NCI-H2107 treated with DMSO at 0.1 percent for 48 hours (cell line): ENCODE measurements around the gene STK4.

ENCODE experiments used
- DNase-seq: peaks from one replicate; lab custom pipeline; 2025; ENCODE audit not compliant: unreplicated experiment; lab: John Stamatoyannopoulos, UW

STK4 gene

DNA sequence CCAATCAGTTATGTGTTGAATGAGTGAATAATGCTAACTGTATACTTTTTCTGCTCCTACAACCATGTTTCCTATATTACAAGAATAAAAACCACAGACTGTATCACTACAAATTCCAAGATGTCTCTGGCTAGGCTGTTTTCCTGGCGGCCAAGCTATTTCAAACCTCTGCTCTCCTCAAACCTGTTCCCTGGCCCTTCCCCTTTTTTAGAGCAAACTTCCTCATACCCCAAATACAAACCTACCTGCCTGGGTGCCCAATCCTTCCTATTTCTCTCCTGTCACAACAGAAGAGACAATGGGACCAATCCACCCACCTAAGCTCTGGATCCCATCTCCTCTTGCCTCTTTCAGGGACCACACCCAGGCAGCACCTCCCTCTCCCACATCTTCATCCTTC is 13.6 kb upstream of the STK4 start:
- DNase-seq: no peak

DNA sequence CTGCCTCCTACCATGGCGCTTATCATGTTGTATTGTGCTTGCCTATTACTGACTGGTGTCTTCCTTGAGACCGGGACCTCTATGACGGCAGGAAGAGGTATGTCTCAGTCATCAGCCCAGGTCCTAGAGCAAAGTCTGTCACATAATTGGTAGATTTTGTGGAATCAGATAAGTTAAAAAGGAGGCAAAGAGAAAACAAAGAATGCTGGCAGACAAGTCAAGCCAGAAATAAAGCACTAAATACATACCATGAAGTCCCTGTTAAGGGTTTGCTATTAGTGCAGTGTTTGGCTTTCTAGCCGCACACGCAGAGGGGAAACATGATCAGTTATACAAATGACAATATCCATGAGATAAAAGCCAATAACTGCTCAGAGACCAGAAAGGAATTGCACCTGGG is 12.1 kb upstream of the STK4 start:
- DNase-seq: no peak

DNA sequence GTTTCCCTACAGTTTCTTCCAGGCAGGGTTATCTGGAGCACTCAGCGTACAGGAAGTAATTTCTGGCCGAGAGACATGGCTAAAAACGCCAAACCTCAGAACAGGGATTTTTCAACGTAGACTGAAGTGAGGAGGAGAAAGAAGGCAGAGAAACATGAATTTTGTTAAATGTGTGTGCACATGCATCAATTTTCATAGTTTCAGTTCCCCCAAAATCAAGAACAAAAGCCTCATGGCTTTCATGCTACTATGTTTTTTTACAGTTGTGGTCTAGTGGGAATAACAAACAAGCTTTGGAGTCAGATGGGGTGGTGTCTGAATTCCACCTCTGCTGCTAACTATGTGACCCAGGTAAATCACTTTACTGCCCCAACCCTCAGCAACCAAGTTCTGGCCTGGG is 11.0 kb upstream of the STK4 start:
- no peak for DNase-seq

DNA sequence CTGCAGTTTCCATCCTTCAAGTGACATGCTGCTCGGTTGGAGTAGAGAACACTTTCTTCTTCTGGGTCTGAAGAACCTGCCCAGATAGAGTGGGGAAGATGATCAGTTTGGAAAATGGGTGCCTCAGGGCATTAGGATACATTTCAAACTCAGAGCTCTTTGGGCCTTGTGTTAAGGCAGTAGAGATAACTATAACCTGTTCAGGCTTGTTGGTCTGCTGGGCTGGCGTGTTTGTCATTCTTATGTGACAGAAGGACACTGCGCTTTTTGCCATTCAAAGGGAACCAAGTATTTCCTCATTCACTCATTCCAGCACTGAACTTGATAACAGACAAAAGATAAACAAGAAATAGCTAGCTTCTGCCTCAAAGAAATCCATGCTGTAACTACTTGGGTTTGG is 9.9 kb upstream of the STK4 start:
- no peak for DNase-seq

DNA sequence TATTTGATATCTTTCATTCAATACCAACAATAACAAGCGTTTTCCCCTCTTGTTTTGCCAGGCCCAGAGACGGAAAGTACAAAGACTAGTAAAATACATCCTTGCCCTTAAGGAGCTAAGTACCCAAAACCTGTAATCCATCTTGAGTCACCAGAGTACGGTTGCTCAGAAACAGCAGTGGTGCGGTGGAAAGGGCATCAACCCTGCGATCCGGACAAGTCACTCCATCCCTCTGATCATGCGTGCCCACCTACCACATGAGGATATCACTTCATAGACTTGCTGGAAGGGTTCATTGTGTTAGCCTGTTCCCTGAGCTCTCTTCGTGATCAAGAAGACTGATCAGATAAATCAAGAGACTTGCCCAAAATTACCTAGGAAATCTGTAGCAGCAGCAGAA is 8.0 kb upstream of the STK4 start:
- DNase-seq: no peak

DNA sequence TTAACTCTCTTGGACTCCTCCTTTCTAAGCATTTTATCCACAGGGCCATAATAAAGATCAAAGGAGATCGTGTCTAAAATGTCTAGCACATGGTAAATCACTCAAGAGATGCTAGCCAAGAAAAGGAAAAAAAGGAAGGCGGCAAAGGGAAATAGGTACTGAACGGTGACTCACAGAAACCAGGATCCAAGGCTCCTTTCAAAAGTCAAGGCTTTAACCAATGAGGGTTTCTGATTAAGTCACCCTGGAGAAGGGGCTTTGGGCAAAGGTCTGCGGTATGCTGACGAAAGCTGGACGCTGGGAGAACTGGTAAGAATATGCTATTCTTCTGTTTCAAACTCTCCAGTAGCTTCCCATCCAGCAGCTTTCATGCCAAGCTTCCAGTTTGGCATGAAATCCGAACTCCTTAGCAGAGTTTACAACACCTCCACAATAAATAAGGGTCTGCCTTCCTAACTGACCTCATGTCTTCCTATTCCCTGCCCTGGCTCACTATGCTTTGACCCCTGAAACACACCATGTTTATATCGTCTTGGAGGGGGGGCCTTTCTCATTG is 7.2 kb upstream of the STK4 start:
- DNase-seq: no peak

DNA sequence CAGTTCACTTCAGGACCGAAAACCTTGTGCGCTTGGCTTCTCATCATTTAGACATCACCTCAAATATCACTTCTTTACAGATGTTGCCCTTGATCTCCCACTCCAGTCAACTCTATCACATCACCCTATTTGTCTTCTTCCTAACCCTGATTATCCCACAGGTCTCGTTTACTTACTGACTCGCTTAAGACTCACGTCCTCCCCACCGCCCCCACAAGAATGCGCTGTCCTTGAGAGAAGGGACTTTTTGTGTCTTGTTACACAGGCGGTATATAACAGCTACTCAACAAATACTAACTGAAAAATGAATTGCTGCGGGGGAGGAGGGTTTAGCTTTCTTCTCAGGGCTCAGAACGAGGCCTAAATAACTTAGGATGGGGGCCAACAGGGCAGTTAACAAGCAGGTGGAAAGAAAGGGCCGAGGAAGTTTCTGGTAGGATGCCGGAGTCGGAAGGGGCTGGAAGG is 6.6 kb upstream of the STK4 start:
- no peak for DNase-seq

DNA sequence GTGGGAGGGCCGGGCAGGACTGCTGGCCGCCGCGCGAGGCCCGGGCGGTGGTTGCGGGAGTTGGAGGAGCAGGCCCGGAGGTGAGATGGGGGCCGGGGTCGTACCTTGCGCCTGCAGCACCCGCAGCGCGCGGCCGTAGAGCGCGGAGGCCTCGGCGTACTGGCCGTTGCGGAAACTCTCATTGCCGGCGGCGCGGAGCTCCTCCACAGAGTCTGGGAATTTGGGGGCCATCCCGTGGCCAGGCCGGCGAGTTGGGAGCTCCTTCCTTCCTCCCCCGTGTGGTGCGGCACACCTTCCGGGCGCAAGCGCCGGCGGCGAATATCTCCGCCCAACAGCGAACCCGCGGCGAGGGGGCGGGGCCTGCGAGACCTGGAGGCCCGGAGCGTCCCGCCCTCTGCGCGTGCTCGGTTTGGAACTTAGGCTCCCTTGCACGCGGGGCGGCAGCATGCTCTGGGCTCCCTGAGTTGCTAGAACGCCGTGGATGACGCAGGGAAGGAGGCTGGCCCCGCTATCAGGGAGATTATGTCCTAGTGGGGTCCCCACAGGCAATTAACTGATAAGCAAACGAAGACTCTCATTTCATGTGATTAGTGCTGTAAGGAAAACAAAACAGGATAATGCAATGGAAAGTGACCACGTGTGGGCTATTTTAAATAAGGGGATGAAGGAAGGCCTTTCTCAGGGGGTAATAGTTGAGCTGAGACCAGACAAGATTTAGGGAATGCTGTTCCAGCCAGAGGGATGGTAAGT is 6.0 kb upstream of the STK4 start, which contains the start of gene TOMM34:
TOMM34 (minus strand) TSS at position 295 of the 750 bp plus-strand sequence; CDS start at position 231, 64 bp downstream.
- peak; percentile 69 for DNase-seq

DNA sequence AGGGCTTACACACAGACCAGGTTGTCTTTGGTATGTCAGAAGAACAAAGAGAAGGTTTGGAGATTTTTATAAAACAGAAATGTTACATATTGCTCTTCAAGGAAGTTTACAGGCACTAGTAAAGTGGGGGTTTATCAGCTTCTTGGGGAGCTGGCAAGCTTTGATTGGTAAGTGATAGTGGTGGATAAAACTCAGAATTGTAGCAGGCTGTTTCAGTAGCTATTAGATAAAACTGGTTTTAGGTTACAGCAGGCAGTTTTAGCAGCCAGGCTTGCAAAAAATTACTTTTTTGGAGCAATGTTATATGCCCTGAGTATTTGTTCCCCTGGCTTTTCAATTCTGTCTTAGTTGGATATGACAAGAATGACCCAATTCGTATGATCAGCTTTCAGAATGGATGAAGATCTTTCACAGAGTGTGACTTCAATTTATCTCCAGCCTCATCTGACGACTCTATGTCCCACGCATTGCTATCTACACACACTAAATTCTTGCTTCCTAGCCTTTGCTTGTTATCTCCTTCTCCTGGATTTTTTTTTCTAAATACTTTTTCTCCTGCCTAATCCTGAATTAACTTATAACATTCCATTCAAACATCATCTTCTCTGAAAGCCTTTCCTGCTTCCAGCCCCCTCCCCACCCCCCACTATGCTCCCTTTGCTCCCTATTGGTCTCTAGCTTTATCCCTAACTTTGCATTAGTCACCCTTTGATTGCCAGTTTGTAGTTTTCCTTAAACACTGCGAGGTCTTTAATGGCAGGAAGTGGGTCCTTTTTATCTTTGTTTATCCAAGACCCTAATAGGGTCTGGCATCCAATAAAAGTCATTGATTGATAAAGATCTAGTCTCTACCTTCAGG is 5.1 kb upstream of the STK4 start:
- DNase-seq: no peak

DNA sequence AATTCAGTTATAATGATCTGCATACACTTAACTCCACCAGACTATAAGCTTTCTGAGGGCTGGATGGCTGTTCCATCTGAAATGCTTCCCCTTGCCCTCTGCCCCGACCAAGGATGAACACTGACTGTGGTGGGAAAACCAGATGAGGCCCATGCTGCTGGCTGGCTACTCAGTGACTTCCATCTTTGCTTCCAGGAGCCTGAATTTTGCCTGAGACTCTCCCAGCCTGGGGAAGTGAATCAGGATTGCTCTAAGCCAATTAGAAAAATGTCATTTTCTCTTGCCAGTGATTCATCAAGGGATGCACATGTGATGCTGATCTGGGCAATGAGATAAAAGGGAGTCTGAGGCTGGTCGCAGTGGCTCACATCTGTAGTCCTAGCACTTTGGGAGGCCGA is 4.4 kb upstream of the STK4 start:
- DNase-seq: no peak

DNA sequence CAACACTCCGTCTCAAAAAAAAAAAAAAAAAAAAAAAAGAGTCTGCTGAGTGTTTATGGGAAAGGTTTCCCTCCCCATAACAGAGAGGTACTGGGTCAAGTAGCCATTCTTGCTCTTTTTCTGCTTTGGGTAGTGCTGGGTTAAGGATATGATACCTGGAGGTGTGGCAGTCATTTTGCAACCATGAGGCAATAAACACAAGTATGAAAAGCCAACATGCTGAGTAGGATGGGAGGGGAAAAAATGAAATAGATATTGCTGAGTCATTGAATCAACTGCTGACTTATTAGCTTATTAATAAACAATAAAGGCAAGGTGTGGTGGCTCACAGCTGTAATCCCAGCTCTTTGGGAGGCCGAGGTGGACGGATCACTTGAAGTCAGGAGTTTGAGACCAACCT is 3.8 kb upstream of the STK4 start:
- no peak for DNase-seq

DNA sequence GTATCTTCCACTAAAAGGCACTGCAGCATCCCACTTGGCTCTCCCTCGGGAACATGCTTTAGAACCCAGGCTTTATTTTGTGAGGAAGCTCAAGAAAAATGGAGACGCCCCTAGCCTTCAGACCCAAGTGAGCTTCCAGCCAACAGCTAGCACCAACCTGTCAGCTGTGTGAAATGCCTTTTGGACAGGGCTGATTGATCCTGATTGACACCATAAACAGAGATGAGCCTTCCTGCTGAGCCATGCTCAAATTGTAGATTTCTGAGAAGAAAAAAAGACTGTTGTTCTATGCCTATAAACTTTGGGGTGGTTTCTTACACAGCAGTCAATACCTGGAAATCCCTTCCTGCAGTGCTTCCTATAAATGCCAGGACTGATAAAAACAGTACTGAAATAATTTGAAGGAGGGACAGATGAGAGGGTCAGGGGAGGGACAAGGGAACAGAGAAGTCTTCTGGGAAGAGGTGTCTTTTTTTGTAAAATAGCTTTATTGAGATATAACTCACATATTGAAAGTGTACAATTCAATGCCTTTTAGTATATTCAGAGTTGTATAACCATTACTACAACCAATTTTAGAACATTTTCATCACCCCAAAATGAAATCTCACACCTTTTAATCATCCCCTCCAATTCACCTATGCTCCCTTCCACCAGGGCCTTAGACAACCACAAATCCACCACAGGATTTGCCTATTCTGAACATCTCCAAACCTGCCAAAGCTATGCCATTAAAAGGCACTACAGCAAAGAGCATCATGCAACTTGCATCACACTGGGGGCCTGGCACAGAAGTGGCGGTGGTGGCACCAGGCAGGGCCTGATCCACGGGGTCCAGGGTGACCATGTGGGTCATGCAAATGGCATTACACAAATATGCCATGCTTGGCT is 2.7 kb upstream of the STK4 start:
- no peak for DNase-seq

DNA sequence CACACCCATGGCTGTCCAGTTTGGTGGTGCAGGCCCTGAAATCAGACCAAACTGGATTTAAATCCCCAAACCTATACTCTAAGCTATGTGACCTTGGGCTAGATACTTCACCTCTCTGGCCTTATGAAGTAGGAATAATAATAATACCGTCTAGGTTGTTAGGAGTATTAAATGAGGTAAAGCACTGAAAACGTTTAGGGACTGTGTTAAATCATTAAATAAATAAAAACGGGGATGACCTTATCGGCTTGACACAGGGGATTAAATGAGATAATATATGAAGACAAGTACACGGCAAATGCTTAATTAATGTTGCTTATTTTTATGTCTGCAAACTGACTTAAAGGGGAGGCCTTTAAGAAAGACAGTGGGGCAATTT is 672 bp upstream of the STK4 start:
- no peak for DNase-seq

DNA sequence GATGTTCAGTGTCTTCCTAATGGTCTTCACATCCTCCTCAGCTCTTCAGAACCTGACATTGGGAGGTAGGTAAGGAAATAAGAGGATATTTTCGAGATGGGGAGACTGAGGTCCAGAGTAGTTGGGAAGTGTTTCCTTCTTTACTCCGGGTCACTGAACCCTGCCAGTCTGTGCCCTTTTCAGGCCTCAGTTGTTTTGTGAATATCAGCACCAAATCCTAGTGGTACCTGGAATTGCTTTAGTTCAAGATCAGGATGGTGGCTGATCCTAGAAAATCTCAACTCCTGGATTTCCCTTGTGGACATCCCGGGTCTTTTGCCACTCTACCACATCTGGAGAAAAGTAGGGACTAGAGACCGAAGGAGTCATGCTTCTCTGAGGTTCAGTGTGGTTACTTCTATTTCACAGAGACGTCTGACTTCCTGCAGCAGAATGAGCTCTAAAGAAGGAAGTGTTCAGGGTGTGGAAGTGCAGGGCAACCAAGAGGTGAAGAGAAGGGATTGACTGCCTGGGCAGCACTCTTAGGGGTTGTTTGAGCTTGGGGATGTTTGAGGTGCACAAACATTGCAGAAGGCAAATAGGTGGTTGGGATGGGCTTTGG is 995 bp downstream of the STK4 start:
- DNase-seq: no peak

DNA sequence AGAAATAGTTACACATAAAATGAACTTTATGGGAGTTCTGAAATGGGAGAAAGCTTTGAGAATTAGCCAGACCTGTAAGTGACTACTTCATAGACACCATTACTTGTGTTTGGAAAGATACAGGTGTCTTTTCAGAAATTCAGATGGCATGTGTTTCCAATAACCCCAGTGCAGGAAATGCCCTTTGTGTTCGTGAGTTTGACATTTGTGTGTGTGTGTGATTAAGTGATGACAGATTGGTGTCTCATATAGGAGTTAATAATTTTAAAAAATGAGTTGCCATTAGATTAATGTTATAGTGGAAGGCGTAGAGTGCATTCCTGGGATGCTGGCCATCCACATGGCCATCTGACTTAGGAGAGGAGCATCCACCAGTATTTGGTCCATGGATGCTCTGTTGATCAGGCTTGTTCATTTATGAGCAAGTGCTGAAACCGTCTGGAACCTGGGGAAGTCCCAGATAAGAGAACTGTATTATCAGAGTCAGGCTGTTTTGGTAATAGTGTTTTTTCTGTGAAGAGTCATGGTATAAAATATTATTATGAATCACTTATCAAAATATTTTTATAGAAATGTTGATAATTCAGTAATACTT is 3.1 kb downstream of the STK4 start:
- no peak for DNase-seq

DNA sequence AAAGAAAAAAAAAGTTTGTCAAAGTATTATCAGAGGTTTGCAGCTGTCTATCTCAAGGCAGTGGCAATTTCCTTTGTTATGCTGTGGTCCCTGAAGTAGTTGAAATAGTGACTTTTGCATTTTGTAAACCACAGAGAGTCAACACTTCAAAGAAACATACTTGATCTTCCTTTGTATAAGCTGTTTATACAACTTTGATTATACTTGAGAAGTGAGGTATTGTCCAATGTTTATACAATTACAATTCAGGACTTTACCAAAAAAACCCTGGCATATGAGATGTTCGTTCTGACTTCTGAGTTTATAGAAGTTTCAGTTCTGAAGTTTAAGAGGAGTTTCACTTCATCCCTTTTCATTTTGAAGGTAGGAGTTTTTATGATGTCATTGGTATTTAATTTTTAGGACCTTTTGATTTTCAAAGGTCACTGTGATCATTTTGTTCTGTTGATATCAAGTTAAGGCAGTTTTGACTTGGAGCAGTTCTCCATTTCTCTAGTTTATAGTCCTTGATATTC is 4.0 kb downstream of the STK4 start:
- DNase-seq: peak; percentile 14

DNA sequence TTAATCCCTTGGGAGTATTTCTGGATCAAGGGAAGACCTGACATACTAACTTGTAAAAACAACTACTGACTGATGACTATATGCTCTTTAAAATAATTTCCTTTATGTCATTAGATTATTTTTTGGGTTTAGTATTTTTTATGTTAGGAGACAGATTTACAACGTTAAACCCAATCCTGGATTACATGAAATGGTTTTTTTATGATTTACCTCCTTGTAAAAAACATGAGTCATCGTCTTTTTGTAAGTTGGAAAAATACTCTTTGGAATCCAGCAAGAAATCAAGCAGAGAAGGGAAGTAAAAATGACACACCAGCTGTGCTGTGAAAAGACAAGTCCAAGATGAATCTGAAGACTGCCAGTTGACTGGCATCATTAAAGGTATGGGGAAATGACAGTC is 6.7 kb downstream of the STK4 start:
- DNase-seq: no peak

DNA sequence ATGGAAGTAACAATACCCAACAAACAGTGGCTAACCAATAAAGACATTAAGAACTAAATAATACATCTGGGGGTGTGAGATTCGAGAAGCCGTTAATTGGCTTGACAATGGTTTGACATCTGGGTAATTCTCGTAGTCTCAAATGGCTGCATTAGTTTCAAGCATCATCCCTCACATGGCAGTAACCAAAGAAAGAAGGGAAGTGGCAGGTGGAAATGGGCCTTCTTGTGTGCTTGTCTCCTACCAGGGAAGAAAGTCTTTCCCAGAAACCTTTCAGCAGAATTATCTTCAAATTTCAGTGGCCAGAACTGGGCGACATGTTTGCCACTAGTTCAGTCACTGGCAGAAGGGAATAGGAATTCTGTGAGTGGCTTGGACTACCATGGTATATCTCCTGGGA is 10.4 kb downstream of the STK4 start:
- no peak for DNase-seq

DNA sequence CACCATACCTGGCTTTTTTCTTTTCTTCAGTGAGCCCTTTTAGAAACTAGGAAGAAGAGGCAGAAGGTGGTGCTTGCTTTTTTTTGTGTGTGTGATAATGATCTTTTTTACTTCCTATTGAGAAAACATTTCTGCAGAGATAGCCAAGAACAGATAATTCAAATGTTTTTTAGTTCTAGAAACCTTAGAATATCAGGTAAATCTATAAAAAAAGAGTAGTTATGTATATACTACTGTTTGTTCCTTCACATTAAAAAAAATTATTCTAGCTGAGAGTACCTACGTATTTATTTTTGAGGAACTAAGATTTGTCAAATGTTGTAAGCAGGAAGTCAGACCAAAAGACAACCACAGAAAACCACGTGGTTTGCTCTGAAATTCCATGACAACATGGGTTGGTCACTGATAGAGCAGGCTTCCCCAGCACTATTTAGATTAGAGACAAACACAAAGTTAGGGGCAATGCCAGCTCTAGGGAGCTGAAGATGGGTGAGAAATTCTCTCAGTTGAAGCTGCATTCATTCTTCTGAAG is 12.8 kb downstream of the STK4 start:
- no peak for DNase-seq
